CD4-positive, alpha-beta T cell treated with Interleukin-17A for 1 hour (primary cell): Measurements from ENCODE around the gene TNN.
"Not testable (repeated sequence)": the region's sequence is repeated elsewhere in the genome, so short reads cannot be mapped to it uniquely, and the experiment has no call there.

ENCODE experiments used
- DNase-seq: peaks from one replicate; pipeline ENCODE4 v3.0.0-alpha.2; 2020

Gene TNN

GRCh38 chr1:175071276-175071943 is 3.8 kb downstream of the TNN start:
- DNase-seq, result no peak

DNA sequence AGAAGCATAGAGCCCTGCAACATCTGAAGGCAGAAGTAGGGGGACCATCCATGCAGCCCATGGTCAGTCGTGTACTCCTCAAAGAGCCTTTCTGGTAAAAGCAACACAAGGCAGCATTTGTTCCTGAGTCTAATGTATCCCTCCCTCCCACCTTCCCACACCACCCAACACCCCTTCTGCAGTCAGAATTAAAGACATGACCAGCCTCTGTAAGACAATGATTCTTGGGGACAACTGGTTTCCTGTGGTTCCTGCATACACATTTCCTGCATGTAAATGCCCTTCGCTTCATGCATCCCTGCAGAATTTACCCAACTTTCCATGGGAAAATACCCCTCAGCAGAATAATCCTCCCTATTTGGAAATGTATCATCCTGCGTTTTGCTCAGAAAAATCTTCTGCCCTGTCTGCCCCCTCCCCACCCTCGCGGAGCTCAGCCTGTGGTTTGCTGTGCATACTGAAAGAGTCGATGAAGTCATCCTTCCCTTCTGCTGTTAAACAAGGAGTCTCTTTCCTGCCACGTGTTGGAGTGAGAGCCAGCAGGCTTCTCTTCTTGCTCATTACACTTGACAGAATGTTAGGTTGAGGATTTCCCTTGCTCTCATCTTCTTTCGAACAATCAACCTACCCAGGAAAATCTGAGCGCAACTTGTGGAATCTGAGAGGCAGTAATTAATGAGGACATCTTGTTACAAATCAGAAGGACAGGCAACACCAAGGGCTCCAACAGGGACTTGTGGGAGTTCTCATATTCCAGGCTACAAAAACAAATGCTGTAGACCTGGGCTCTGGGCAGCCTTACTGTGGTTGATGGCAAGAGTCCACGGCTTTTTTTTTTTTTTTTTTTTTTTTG is 4.7 kb downstream of the TNN start:
- DNase-seq, result no peak

GRCh38 chr1:175073061-175073460 is 5.4 kb downstream of the TNN start:
- no peak for DNase-seq

- DNase-seq, result no peak
Observed at GRCh38 chr1:175073633-175074032, 6.0 kb downstream of the TNN start.

GRCh38 chr1:175075572-175076568 is 8.2 kb downstream of the TNN start:
- DNase-seq, result no peak

- no peak for DNase-seq
Observed at GRCh38 chr1:175077356-175078030, 9.9 kb downstream of the TNN start.

- no peak for DNase-seq
Observed at GRCh38 chr1:175078629-175079028, 11.0 kb downstream of the TNN start.

DNA sequence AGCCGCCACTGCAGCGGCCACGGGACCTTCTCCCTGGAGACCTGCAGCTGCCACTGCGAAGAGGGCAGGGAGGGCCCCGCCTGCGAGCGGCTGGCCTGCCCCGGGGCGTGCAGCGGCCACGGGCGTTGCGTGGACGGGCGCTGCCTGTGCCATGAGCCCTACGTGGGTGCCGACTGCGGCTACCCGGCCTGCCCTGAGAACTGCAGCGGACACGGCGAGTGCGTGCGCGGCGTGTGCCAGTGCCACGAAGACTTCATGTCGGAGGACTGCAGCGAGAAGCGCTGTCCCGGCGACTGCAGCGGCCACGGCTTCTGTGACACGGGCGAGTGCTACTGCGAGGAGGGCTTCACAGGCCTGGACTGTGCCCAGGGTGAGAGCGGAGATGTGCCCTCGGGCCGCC is 11.7 kb downstream of the TNN start:
- no peak for DNase-seq

- no peak for DNase-seq
Observed at GRCh38 chr1:175080030-175080429, 12.4 kb downstream of the TNN start.

GRCh38 chr1:175081983-175082382 is 14.3 kb downstream of the TNN start:
- no peak for DNase-seq

DNA sequence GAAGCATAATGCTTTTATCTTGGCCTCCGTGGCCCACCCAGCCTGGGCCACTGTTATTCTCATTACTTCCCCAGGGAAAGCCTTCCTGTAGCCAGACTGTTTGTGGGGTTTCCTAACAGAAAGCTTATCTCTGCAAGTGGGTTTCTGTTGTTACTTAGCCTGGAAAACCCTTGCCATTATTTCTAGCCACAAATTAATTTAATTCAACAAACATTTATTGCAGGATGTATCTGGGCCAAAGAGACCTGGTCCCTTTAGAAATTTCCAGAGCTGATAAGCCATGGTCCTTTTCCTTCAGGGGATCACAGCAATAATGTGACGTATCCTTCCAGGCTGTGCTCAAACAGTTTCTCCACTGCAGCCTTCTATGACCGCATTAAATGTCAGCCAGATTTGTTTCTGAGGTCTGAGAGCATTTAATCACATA is 20.9 kb downstream of the TNN start:
- DNase-seq, result no peak

DNA sequence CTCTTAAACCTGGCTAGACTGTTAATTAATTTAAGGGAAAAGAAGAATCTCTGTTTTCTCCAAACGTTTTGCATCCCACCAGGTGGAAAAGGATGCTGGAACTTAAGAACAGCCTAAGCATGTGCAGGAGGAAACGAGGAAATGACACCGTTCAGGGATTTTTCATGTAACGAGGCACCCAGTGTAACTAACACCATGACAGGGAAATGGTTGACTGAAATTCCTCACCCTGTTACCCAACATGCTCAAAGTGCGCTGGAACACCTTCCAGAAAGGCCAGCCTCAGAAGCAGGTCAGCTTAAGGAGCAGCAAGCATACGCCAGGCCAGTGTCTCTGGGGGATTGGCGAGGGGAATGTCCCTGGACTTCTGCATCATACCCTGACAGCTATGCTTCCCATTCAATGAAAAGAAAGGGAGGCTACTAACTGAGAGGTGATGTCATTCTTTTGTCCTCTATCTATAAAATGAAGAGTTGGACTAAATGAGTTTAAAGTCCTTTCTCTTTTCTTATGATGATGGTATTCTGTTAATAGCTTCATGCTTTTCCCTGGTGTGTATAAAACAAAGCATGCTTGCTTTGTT is 21.6 kb downstream of the TNN start:
- no peak for DNase-seq

DNA sequence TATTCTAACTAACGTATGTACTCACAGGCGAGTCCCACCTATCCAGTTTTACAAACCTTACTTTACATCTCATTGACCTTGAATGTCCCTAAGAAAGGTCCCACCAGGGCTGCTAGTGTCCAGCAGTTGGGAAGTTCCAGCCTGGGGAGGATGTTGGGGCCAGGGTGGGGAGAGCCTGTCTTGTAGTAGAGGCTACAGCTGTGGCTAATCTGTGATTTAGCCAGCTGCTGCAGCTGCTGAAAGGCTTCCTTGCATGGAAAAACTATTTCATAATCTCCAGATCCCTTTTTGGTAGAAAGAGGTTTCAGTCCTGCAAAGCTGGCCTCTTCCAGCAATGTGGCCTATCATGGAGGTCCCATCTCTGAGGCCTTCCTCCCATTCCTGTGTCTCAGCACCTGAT is 23.1 kb downstream of the TNN start:
- no peak for DNase-seq

- DNase-seq, result no peak
Observed at GRCh38 chr1:175094626-175095025, 27.0 kb downstream of the TNN start.

DNA sequence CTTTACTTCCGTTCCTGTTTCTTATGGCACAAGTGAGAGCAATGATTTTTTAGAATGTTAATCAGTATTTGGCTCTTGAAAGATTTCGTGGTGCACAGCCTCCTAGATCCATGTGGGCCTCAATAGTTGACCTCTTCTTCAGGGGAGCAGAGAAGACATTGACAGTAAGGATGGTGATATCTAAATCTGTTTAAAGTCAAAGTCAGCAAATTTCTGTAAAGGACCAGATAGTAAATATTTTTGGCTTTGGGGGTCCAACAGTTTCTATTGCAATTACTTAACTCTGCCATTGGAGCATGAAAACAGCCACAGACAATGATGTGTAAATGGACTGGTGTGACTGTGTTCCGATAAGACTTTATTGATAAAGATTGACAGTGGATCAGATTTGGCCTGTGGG is 27.4 kb downstream of the TNN start:
- no peak for DNase-seq

- no peak for DNase-seq
Observed at GRCh38 chr1:175095978-175096607, 28.5 kb downstream of the TNN start.

- DNase-seq, result no peak
Observed at GRCh38 chr1:175097361-175097760, 29.7 kb downstream of the TNN start.

DNA sequence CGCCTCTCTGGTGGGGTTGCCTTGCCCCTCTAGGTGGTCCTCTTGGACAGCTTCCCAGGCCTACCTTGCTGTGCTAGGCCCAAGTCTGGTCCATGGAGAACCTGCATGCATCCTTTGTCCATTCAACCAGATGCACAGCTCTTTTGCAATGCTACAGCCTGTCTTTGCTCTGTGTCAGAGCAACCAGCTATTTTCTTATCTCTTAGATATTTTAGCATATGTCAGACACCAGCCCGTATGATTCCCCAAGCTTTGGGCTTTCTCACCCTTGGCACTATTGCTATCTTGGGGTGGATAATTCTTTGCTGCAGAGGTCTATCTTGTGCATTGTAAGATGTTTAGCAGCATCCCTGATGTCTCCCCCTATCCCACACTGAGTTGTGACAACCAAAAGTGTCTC is 32.3 kb downstream of the TNN start:
- DNase-seq, result no peak

GRCh38 chr1:175102166-175102565 is 34.5 kb downstream of the TNN start:
- DNase-seq, result not testable (repeated sequence)

DNA sequence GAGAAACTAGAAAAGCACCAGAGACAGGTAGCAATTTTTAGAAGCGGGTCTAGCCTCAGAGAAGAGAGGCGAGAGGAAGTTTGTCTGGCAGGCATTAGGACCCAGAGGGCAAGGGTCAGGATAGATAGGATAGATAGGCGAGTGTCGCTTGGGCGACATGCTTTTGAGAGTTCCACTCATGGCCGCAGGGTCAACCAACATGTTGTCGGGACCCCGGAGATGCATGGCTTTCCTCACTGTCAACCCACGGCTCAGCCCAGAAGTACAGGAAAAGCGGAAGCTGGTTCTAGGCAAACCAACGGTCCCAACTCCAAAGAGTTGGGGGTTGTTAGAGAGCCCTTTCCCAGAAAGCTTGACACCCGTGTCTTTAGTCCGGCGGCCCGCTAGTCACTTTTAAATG is 38.9 kb downstream of the TNN start:
- not testable (repeated sequence) for DNase-seq

- not testable (repeated sequence) for DNase-seq
Observed at GRCh38 chr1:175108331-175108820, 40.7 kb downstream of the TNN start.
